ENCODE data around the gene NCAM2.

The NCAM2 gene

DNA sequence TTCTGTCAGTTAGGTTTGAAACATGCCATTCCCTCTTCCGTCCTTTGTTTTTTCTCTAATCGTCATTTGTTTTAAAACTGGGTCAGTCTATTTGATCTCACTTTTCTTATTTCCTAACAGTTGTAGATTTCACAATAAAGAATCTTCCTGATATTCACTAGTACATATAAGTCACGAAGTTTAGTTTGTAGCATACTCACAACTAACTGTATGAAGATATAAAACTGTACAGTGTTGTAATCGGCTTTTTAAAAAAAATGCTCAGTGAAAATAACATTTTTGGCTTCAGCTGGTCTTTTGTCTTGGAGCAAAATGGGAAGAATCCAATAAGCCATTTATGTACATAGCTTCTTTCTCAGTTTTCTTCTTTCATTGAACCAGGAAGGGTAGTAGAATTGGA lies 78.3 kb downstream of the NCAM2 start:
- H3K4me3 ChIP-seq (ENCODE audit: control insufficient read depth, low read depth, low read length) = no peak overlapping the region
- no peak for DNase-seq (ENCODE audit: low read depth)
- TF ChIP-seq, protein P1, sequence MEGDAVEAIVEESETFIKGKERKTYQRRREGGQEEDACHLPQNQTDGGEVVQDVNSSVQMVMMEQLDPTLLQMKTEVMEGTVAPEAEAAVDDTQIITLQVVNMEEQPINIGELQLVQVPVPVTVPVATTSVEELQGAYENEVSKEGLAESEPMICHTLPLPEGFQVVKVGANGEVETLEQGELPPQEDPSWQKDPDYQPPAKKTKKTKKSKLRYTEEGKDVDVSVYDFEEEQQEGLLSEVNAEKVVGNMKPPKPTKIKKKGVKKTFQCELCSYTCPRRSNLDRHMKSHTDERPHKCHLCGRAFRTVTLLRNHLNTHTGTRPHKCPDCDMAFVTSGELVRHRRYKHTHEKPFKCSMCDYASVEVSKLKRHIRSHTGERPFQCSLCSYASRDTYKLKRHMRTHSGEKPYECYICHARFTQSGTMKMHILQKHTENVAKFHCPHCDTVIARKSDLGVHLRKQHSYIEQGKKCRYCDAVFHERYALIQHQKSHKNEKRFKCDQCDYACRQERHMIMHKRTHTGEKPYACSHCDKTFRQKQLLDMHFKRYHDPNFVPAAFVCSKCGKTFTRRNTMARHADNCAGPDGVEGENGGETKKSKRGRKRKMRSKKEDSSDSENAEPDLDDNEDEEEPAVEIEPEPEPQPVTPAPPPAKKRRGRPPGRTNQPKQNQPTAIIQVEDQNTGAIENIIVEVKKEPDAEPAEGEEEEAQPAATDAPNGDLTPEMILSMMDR (IDR thresholded peaks at IDR 0.05; ENCODE audit: control insufficient read depth, insufficient read depth, low read depth, low read length, missing control alignments) = no peak

DNA sequence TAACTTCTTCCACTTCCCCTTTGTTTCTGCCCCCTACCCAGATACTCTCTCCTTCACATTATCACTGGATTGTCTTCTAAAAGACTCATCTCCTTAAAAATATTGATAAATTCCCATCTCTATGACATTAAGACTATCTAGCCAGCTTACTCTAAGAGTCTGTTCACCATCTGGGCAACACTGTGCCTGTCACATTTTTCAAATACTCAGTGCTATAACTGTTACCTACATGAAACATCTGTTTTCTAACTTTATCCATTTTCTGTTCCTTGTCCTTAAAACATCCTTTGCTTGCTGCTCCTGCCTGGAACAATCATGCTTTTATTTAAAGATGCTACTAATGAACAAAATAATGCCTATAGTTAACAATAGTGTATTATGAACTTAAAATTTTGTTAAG lies 81.4 kb downstream of the NCAM2 start:
- no peak for DNase-seq (ENCODE audit: low read depth)
- TF ChIP-seq, protein P1 (IDR thresholded peaks at IDR 0.05; ENCODE audit: control insufficient read depth, insufficient read depth, low read depth, low read length, missing control alignments) = no peak
- H3K4me3 ChIP-seq (ENCODE audit: control insufficient read depth, low read depth, low read length) = no peak overlapping the region

DNA sequence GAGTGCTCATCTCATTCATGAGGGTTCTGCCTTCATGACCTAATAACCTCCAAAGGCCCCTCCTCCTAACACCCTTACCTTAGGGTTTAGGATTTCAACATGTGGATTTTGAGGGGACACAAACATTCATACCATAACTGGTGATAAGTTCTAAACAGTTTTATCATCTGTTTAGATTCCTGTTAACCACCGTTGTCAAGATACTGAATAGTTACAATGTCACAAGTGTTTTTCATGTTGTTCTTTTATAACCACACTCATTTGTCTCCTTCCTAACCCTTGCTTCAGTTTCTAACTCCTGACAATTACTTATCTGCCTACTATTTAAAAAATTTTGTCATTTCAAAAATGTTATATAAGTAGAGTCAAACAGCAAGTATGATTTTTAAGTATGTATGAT lies 86.0 kb downstream of the NCAM2 start:
- DNase-seq (ENCODE audit: low read depth) = no peak
- TF ChIP-seq, protein P1 (IDR thresholded peaks at IDR 0.05; ENCODE audit: control insufficient read depth, insufficient read depth, low read depth, low read length, missing control alignments) = no peak
- H3K4me3 ChIP-seq (ENCODE audit: control insufficient read depth, low read depth, low read length) = no peak overlapping the region

DNA sequence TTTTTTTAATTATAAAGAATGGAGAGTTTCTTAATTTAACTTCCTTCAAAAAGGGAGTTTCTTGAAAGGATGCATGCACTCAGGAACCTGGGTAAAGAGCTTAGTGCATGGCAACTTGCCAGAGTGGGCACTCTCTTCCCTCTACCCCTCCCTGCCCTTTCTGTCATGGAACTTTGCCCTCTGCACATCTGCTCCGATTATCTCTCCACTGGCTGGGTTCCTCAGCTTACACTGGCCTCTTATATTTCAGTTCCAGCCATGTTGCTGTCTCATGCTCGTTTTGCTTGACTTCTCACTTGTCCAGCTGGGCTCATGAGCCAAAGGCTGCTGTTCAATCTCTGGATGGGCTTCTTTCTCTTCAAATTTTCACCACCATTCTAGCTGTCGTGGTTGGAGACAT lies 87.0 kb downstream of the NCAM2 start:
- TF ChIP-seq, protein P1 (IDR thresholded peaks at IDR 0.05; ENCODE audit: control insufficient read depth, insufficient read depth, low read depth, low read length, missing control alignments) = no peak
- no peak overlapping the region for H3K4me3 ChIP-seq (ENCODE audit: control insufficient read depth, low read depth, low read length)
- no peak for DNase-seq (ENCODE audit: low read depth)

DNA sequence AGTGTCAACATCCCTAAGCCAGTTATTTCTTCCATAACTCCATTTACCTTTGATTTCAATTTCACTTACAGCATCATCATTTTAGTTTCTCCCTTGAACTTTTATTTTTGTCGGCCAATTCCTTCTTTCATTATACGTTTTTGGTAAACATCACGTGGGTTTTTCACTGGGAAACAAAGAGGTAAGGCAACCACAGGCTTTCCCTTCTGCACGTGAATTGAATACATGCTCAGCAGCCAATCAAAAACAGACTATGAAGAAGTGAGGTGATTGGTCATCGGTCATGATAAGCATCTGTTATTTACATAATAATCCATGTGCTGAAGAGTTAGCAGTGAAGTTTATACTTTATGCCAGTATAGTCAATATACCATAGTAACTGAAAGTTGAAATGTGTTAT lies 98.7 kb downstream of the NCAM2 start:
- no peak for DNase-seq (ENCODE audit: low read depth)
- H3K4me3 ChIP-seq (ENCODE audit: control insufficient read depth, low read depth, low read length) = no peak overlapping the region
- TF ChIP-seq, protein P1 (IDR thresholded peaks at IDR 0.05; ENCODE audit: control insufficient read depth, insufficient read depth, low read depth, low read length, missing control alignments) = no peak

DNA sequence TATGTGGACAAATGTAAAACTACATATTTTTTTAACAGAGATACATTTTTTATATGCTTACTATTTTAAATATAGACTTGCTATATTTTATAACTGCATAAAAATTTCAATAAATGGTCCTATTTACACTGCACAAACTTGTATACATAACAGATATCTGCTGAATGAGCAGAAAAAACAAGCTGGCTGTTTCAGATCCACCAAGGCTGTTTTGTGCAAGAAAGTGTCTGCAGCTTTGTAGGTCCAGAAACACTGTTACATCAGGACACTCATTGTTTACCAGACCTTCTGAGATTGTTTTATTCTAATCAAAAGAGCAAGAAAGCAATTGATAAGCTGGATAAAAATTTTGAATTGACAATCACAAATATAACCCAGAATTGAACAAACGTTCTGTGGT lies 99.3 kb downstream of the NCAM2 start:
- no peak for DNase-seq (ENCODE audit: low read depth)
- no peak overlapping the region for H3K4me3 ChIP-seq (ENCODE audit: control insufficient read depth, low read depth, low read length)
- TF ChIP-seq, protein P1 (IDR thresholded peaks at IDR 0.05; ENCODE audit: control insufficient read depth, insufficient read depth, low read depth, low read length, missing control alignments) = no peak

DNA sequence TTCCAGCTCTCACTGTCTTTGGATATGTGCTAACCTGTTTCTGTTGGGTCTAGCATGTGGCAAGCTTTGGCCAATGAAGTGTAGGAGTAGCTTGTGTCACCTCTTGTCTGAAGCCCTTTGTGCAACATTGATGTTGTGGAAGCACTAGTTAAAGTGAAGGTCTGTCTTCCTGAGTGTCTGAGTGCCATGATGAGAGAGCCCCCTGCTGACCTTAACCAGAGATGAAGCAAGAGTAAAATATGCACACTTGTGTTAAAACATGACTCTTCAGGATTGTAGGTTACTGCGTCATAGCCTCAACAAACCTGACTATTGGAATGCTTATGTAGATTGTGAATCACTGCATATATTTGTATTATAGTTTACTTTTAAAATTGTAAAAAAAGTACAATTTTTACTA lies 103.7 kb downstream of the NCAM2 start:
- TF ChIP-seq, protein P1 (IDR thresholded peaks at IDR 0.05; ENCODE audit: control insufficient read depth, insufficient read depth, low read depth, low read length, missing control alignments) = no peak
- DNase-seq (ENCODE audit: low read depth) = no peak

More for the DNA sequence above, 103.7 kb downstream of the NCAM2 start:
- H3K4me3 ChIP-seq (ENCODE audit: control insufficient read depth, low read depth, low read length) = no peak overlapping the region

Measured in AG09309 (cell line).